Activated CD8-positive, alpha-beta T cell treated with anti-CD3 and anti-CD28 coated beads for 36 hours (primary cell): ENCODE data around the gene EGR1. TPM values are rescaled to one million over a fixed set of nuclear protein-coding genes. Genes with fewer than 3 reads are reported as not detected.

Experiments
- ATAC-seq: fragments of 200-7000 bp; cut with Tn5 transposase; one replicate; pipeline ENCODE4 v1.10.0; 2021; ENCODE audit warnings: mild to moderate bottlenecking, moderate library complexity
- CTCF ChIA-PET: fragments of 350-600 bp; sonication (Branson Sonifier 250); formaldehyde crosslinking; loops from one replicate; lab custom pipeline; 2021; ENCODE audit warnings: antibody characterized with exemption; lab: Charles Lee
- POLR2A ChIA-PET: fragments of 350-600 bp; sonication (Branson Sonifier 250); formaldehyde crosslinking; loops from one replicate; lab custom pipeline; 2021; ENCODE audit warnings: antibody characterized with exemption; lab: Charles Lee
- DNase-seq: peaks from one replicate; pipeline ENCODE4 v3.0.0-alpha.2; 2020
- H3K27ac Mint-ChIP-seq: one replicate; pipeline ENCODE4 v1.8.0; 2021; ENCODE audit warnings: mild to moderate bottlenecking, mixed read lengths
- H3K27me3 Mint-ChIP-seq: one replicate; pipeline ENCODE4 v1.8.0; 2021; ENCODE audit warnings: mixed read lengths
- H3K36me3 Mint-ChIP-seq: one replicate; pipeline ENCODE4 v1.8.0; 2021; ENCODE audit warnings: low read depth, mixed read lengths
- H3K4me1 Mint-ChIP-seq: one replicate; pipeline ENCODE4 v1.8.0; 2021; ENCODE audit warnings: low read depth, mixed read lengths
- H3K4me3 Mint-ChIP-seq: one replicate; pipeline ENCODE4 v1.8.0; 2021; ENCODE audit warnings: mild to moderate bottlenecking, moderate library complexity, mixed read lengths
- H3K9me3 Mint-ChIP-seq: one replicate; pipeline ENCODE4 v1.8.0; 2021; ENCODE audit warnings: mixed read lengths
- intact Hi-C: fragments of 100-400 bp; cut with micrococcal nuclease; formaldehyde crosslinking; loops from one replicate; pipeline ENCODE4 v1.10.0; 2022
- total RNA-seq, 2 experiments: library from RNA; stranded (reverse); gene quantifications; one replicate each; pipeline ENCODE4 v1.2.3, GENCODE V29; 2021
- TF ChIP-seq, protein P1 (sequence below): fragments of 200-600 bp; IDR thresholded peaks from one replicate; pipeline ENCODE4 v1.8.0; 2022; ENCODE audit warnings: antibody characterized with exemption, mild to moderate bottlenecking

EGR1 gene
- total RNA-seq, 2 experiments from 2014 or later: 46.0 to 46.4 TPM

DNA sequence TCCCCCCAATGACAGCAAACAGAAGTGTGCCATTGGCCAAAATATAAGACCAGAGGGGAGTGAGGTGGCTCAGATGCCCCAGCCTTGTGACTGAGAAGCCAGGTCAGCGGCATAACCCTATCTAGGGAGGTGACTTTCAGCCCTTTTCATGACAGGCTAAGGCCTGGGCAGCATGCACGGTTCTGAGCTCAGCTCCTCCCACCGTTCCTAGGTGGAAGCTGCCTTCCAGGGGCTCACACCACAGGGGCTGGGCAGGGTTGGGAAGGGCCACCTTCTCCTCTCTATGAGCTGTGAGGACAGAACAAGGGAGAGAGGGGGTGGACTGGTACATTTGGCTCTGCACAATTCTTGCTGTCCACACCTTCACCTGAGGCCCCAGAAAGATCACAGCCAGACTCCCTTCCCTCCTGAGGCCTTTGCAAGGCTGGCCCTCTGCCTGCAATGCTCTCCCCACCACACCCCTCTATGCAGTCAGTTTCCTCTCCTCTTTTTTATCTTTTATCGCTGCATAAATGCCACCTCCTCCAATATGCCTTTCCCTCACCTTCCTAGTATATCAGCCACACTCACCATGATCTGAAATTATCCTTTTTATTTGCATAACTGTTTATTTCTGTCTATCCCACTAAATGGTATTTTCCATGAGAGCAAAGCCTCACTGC is 5.1 kb upstream of the EGR1 start:
- no peaks in the 10 kb centered on the region for H3K27me3 Mint-ChIP-seq
- intact Hi-C loops: no loop called here
- peak overlapping the region; percentile 80 for H3K4me3 Mint-ChIP-seq
- ChIA-PET CTCF (interaction anchor here (1.2 to 5.9 kb wide), 4 partner anchors 10 to 107 kb away, joined by 3 to 51 read pairs (median 8); partner anchors contain the start of gene KDM3B), POLR2A (interaction anchor here (0.7 to 1.9 kb wide), 5 partner anchors 9 to 115 kb away, joined by 3 to 6 read pairs (median 3); no protein-coding TSS in a partner anchor)
- ATAC-seq (no peak), DNase-seq (no peak)
- no peaks in the 10 kb centered on the region for H3K9me3 Mint-ChIP-seq
- TF ChIP-seq, protein P1, sequence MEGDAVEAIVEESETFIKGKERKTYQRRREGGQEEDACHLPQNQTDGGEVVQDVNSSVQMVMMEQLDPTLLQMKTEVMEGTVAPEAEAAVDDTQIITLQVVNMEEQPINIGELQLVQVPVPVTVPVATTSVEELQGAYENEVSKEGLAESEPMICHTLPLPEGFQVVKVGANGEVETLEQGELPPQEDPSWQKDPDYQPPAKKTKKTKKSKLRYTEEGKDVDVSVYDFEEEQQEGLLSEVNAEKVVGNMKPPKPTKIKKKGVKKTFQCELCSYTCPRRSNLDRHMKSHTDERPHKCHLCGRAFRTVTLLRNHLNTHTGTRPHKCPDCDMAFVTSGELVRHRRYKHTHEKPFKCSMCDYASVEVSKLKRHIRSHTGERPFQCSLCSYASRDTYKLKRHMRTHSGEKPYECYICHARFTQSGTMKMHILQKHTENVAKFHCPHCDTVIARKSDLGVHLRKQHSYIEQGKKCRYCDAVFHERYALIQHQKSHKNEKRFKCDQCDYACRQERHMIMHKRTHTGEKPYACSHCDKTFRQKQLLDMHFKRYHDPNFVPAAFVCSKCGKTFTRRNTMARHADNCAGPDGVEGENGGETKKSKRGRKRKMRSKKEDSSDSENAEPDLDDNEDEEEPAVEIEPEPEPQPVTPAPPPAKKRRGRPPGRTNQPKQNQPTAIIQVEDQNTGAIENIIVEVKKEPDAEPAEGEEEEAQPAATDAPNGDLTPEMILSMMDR: no peak
- H3K4me1 Mint-ChIP-seq: peaks cover 45% of the 10 kb centered on the region
- no peaks in the 10 kb centered on the region for H3K36me3 Mint-ChIP-seq
- H3K27ac Mint-ChIP-seq: peak overlapping the region; percentile 100

DNA sequence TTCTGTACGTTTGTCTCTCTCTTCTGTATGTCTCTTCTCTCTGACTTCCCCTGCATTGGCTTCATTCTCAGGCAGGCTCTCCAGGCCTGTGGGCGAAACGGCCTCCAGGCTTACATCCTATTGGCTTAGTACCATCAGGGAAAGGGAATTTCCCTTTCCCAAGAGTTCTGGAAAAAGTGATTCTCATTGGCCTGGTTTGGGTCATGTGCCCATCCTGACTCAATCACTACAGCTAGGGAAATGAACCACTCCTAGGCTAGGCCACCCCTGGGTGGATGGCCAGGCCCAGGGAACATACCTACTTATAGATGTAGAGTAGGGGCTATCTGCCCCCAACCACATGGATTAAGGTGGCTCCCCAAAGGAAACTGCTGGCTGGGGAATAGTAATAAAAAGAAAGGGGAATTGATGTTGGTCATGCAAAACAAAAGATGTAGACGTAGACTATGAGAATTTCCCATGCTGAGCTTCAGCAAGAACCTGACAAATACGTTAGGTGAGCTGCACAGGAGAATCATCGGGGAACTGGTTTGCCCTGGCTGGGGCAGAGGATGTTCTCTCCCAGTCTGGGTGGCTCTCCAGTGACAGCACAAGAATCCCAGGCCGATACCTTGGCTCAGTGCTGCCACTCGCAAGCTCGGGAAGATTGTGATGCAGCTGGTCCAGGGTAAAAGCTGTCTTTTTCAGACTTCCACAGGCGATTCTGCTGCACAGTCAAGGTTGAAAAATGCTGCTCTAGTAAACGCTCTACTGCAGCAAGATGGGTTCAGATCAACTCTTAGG is 3.7 kb upstream of the EGR1 start:
- POLR2A ChIA-PET: interaction anchor here (1.0 to 1.3 kb wide), 2 partner anchors 82 to 114 kb away, joined by 4 to 10 read pairs; partner anchors contain the start of gene ETF1
- Mint-ChIP-seq H3K4me3 (no peak overlapping the region), H3K36me3 (peaks cover 6% of the 10 kb centered on the region), H3K27me3 (no peaks in the 10 kb centered on the region), H3K27ac (peak overlapping the region; percentile 13), H3K9me3 (no peaks in the 10 kb centered on the region), H3K4me1 (peaks cover 46% of the 10 kb centered on the region)
- TF ChIP-seq, protein P1: no peak
- DNase-seq (no peak), ATAC-seq (no peak)
- CTCF ChIA-PET: interaction anchor here (1.2 to 7.1 kb wide), 6 partner anchors 12 to 109 kb away, joined by 3 to 51 read pairs (median 4); partner anchors contain the start of gene KDM3B
- intact Hi-C loops: no loop called here

DNA sequence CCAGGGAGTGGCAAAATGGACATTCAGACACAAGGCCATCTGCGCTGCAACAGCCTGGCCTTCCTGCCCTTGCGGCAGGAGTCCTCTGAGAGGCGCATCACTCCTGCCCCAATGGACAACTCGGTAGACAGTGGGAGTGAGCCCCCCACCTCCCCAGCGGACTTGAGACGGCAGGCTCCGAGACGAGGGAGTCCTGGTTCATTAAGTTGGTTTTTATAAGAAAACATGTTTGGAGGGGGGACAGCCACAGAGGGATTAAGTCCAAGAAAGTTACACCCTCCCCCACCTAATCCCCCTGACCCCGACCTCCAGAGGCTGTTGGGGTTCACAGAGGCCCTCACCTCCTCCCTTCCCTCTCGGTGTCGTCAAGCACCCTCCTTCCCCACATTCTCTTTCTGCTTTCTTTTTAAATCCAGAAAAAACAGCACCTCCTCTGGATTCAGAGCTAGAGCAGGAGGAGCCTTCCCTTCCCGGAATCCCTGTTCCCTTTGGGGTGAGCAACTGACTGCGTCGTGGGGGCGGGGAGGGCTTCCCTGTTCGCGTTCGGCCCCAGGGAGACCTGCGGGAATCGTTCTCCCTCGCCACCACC is 1.8 kb upstream of the EGR1 start:
- Mint-ChIP-seq H3K4me3 (peak overlapping the region; percentile 82), H3K4me1 (peaks cover 56% of the 10 kb centered on the region)

DNA sequence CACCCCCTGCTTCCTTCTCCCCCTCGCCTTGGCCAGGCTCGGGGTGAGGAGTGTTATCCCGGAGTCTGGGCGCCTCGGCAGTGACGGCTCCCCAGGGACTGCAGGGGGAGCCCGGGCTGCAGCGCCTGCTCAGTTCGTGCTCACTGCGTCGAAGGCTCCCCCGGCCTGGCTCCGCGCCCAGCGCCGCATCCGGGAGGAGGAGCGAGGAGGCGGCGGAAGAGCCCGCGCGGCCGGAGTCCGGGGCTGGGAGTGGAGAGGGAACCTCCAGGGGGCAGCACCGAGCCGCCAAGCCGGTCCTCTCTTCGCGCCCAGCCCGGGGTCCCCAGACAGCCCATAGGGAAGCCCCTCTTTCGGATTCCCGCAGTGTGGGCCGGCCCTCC is 1.3 kb upstream of the EGR1 start:
- peak overlapping the region; percentile 97 for H3K27ac Mint-ChIP-seq
- POLR2A ChIA-PET: interaction anchor here (0.5 to 3.4 kb wide), 7 partner anchors 10 to 568 kb away, joined by 3 to 40 read pairs (median 5); partner anchors contain the start of genes ETF1 and HSPA9
- DNase-seq: peak; percentile 94
- TF ChIP-seq, protein P1: peak; percentile 94
- intact Hi-C loops: loop anchor here (2.0 kb wide), 1 partner anchor 79 kb away; the partner anchor contains the start of gene ETF1
- no peaks in the 10 kb centered on the region for H3K9me3 Mint-ChIP-seq
- CTCF ChIA-PET: interaction anchor here (0.7 to 7.1 kb wide), 12 partner anchors 9 to 110 kb away, joined by 3 to 44 read pairs (median 4); partner anchors contain the start of gene ETF1
- no peaks in the 10 kb centered on the region for H3K27me3 Mint-ChIP-seq
- H3K36me3 Mint-ChIP-seq: peaks cover 28% of the 10 kb centered on the region
- ATAC-seq: peak; percentile 57
- peaks cover 53% of the 10 kb centered on the region for H3K4me1 Mint-ChIP-seq
- peak overlapping the region; percentile 82 for H3K4me3 Mint-ChIP-seq

More for the DNA sequence above, 1.8 kb upstream of the EGR1 start:
- no peak for ATAC-seq
- Mint-ChIP-seq H3K27me3 (no peaks in the 10 kb centered on the region), H3K9me3 (no peaks in the 10 kb centered on the region), H3K27ac (peak overlapping the region; percentile 97), H3K36me3 (peaks cover 25% of the 10 kb centered on the region)
- ChIA-PET POLR2A (interaction anchor here (0.5 to 3.4 kb wide), 6 partner anchors 26 to 567 kb away, joined by 3 to 40 read pairs (median 7); partner anchors contain the start of genes ETF1 and HSPA9), CTCF (interaction anchor here (1.0 to 7.1 kb wide), 7 partner anchors 8 to 80 kb away, joined by 3 to 44 read pairs (median 3); partner anchors contain the start of gene ETF1)
- intact Hi-C loops: loop anchor here (2.0 kb wide), 1 partner anchor 79 kb away; the partner anchor contains the start of gene ETF1
- DNase-seq: no peak
- TF ChIP-seq, protein P1: no peak
